ENCODE measurements around the gene UBE2H.

- TF ChIP-seq EZH2phosphoT487 (IDR thresholded peaks at IDR 0.05; ENCODE audit: low read depth, severe bottlenecking, unreplicated experiment), result no peak
- TF ChIP-seq, protein P1, sequence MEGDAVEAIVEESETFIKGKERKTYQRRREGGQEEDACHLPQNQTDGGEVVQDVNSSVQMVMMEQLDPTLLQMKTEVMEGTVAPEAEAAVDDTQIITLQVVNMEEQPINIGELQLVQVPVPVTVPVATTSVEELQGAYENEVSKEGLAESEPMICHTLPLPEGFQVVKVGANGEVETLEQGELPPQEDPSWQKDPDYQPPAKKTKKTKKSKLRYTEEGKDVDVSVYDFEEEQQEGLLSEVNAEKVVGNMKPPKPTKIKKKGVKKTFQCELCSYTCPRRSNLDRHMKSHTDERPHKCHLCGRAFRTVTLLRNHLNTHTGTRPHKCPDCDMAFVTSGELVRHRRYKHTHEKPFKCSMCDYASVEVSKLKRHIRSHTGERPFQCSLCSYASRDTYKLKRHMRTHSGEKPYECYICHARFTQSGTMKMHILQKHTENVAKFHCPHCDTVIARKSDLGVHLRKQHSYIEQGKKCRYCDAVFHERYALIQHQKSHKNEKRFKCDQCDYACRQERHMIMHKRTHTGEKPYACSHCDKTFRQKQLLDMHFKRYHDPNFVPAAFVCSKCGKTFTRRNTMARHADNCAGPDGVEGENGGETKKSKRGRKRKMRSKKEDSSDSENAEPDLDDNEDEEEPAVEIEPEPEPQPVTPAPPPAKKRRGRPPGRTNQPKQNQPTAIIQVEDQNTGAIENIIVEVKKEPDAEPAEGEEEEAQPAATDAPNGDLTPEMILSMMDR (IDR thresholded peaks at IDR 0.05; ENCODE audit: poor library complexity), result no peak
- TF ChIP-seq EZH2 (IDR thresholded peaks at IDR 0.05; ENCODE audit: borderline replicate concordance), result no peak
These were observed 6.9 kb upstream of the UBE2H start for GRCh38 chr7:129959471-129960203.
